HG02678 (cell line): Measurements from ENCODE around the gene CYP19A1.
A peak's percentile ranks its signal among the peaks of the same experiment; 100 is the strongest.
"Not testable (repeated sequence)": the region's sequence is repeated elsewhere in the genome, so short reads cannot be mapped to it uniquely, and the experiment has no call there.

Experiments used
- ATAC-seq: cut with Tn5 transposase; IDR thresholded peaks from one replicate; pipeline ENCODE4 v1.9.1; 2021; ENCODE audit warnings: mild to moderate bottlenecking, moderate library complexity; ENCODE audit not compliant: unreplicated experiment

Gene CYP19A1

DNA sequence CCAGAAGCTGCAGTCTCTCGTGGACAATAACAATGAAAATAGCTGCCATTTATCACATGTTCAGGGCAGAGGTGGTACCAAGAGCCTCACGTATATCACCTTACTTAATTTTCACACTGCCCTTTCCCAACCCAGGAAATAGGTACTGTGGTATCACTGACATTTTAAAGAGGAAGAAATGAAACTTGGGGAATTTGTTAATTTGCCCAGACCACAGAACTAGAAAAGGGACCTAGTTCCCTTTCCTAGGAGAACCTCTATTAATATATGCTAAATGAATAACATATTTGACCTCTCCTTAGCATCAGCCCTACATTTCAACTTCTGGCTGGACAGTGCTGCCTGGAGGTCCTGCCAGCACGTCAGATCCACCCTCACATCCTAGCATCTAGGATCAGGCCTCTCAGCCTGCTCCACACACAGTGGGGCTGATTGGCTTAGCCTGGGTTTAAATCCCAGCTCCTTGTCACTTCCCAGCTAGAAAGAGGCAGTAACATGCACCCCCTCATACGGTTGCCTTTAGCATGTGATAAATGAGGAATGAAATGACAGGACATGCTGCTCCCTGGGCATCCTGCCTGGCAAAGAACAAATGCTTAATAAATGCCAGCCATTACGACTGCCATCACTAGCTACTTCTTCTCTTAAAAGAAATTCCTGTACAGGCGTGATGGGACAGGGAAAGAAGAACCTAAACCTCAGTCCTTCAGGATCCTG is 148.6 kb downstream of the CYP19A1 start:
- ATAC-seq, result no peak

DNA sequence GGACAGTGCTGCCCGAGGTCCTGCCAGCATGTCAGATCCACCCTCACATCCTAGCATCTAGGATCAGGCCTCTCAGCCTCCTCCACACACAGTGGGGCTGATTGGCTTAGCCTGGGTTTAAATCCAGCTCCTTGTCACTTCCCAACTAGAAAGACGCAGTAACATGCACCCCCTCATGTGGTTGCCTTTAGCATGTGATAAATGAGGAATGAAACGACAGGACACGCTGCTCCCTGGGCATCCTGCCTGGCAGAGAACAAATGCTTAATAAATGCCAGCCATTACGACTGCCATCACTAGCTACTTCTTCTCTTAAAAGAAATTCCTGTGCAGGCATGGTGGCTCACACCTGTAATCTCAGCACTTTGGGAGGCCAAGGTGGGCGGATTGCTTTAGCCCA is 149.6 kb downstream of the CYP19A1 start:
- ATAC-seq, result not testable (repeated sequence)

DNA sequence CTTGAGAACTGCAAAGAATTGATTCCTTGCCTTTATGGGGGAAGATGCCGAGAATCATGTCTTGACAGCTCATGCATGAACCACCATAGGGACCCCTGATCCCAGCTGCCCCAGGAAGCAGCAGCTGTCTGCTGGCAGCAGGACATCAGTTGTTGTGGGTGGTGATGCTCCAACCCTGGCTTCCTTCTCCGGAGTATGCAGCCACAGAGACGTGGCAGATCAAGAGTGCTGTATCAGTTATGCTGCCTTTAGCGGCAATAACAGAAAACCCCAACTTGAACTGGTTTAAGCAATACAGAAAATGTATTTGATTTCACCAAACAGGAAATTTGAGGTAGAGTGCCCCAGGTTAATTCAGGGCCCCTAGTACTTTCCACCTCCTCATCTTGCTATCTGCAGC is 151.5 kb downstream of the CYP19A1 start:
- no peak for ATAC-seq

DNA sequence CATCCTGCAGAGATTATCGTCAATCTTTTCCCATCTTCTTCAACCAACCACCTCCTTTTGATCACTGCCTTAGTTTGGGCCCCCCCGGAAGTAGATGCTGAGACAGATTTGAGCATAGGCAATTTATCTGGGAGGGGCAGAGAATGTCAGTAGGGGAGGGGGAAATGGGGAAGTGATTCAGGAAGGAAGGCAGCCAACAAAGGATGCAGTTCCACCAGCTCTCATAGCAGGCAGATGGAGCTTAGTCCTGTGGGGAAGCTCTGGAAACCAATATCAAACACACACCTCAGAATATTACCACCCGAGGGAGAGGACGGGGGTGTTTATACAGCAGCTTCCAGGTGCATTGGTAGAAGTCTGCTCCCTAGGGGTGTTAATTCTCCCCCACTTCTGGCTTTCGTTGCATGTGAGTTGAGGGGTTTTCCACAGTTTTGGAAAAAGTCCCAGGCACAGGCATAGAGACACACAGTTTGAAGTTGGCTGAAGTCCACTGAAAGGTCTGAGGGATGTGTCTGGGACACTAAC is 152.2 kb downstream of the CYP19A1 start:
- no peak for ATAC-seq

DNA sequence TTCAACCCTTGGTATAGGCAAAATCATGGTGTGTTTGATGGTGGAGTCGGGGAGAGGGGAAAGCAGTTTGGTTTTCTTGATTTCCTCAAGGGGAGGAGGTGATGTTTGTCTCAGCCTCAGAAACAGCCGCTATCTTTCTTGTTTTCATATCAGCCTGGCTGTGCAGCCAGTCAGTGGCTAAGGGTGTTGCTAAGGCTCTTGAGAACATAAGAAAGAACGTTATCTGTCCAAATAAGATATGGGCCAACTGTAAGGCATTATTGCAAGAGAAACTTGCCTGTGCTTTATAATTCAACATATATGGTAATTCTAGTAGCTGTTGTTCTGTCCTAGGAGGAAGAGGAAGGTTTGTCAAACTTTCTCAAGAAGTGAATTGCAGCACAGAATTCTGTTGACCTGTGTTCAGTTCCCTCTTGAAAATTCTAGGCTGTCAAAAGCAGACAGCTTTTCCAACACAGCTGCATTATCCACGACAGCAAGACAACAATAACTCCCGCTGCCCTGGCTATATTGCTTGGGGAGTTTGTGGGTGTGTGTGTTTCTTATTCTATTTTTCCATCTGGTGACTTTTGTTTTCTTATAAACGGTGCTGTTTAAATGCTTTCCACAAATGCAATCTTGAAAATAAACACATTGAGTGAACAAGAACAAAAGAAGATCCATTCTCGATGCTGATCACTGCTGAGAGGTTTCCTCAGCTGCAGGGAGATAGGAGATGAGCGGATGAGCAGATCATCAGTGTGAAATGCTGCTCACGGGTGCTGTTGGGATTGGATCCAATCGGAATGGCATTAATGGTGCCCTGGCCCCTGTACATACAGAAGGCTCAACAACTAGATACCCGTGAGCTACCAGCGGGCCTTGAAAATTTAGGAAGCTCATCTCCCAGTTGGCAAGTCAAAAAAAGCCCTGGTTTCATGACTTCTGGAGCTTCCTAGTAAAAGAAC is 152.9 kb downstream of the CYP19A1 start:
- no peak for ATAC-seq

DNA sequence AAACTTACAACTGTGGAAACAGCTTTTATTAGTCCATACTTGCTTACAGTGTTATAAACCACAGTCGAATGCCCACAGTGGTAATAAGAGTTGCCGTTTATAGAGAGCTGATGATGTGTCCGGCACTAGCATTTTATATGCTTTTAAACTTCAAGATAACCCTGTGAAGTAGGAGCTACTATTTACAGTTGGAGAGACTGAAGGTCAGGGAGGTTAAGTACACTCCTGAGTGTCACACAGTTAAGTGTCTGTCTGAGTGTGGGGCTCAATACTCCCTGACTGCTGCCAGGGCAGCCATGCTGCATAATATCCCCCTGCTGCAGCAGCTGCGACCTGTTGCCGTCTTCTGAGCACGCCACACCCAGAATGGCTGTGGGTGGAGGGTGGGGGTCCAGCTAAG is 153.8 kb downstream of the CYP19A1 start:
- no peak for ATAC-seq

DNA sequence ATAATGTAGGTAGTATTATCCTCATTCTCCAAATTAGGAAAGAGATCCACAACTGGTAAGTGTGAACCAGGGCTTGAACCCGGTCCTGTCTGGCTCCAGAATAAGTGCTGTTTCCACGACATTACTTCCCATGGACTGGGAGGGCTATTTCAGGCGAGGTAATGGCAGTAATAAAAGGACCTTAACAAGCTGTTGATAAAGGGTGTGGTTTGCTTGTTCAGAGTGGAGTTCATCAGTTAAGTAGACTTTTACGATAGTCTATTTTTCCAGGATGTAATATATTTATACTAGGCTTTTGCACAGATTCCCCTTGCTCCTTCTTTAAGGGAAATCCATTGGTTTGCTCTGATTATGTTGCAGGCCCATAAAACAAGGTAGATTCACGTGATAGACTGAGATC is 155.3 kb downstream of the CYP19A1 start:
- ATAC-seq, result no peak

DNA sequence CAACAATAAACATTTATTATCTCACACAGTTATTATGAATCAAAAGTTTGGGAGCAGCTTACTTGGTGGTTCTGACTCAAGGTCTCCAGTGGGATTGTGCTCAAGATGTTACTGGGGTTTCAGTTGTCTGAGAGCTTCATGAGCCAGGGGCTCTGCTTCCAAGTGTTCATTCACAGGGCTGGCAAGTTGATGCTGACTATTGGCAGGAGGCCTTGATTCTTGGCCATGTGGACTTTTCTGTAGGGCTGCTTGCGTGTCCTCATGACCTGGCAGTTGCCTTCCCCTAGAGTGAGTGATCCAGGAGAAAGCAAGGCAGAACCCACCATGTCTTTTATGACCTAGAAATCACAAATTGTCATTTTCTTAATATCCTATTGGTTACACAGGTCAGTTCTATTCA is 156.5 kb downstream of the CYP19A1 start:
- ATAC-seq, result no peak

DNA sequence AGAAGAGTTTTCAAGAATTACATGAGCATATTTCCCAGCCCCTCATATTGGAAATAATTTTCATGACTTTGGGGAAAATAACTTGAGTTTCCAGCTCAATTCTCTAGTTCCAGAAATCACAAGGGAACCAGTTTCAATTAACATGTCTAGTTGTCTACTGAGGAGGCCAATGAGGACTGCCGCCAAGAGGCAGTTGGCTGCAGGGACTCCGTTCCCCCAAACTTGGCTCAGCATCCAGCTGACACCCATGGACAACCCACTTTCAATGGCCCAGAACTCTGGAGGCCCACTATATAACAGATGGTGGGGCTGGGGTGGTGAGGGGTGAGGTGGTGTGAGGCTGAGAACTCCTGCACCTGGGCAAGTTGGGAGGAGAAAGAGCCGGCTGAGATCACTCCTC is 157.2 kb downstream of the CYP19A1 start:
- no peak for ATAC-seq

DNA sequence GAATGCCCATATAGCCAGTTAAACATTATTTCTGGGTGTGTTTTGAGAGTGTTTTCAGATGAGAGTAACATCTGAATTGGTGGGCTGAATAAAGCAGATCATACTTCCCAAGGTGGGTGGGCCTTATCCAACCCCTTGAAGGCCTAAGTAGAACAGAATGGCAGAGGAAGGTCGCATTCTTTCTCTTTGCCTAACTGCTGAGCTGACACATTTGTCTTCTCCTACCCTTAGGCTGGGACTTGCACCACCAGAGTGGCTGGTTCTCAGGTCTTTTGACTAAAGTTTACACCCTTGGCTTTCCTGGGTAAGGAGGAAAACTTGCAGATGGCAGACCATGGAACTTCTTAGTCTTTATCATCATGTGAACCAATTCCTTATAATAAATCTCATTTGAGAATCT is 157.9 kb downstream of the CYP19A1 start:
- ATAC-seq, result no peak

DNA sequence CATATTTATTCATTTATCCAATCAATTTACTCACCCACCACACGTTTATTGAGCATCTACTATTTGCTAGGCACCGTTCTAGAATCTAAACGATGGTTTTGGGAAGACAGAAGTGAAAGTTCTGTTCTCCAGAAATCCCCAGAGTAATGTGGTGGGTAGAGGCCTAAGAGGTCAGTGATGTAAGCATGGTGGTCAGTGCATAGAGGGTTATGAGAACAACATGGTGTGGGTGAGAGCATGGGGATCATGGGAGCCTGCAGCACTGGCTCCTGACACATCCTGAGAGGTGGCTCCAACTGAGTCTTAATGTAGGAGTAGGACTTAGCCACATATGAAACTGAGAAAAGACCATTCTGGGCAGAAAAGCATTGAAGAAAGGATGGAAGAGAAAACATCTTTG is 158.4 kb downstream of the CYP19A1 start:
- no peak for ATAC-seq

DNA sequence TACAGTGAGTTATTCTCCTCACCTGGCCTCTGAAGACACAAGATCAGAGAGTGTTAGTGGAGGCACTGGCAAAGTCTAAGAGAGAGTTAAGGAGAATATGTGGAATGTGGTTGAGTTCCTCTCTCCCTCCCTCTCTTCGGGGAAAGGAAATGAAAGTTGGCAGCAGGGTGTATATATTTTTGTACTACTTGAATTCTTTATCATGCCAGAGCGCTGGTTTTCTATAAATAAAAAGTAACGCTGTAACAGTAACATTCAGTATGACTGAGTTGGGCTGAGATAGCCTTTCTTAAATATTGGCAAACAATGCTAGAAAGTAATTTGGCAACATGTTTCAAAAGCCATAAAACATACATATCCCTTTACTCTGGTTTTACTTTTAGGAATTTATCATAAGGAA is 166.2 kb downstream of the CYP19A1 start:
- no peak for ATAC-seq

DNA sequence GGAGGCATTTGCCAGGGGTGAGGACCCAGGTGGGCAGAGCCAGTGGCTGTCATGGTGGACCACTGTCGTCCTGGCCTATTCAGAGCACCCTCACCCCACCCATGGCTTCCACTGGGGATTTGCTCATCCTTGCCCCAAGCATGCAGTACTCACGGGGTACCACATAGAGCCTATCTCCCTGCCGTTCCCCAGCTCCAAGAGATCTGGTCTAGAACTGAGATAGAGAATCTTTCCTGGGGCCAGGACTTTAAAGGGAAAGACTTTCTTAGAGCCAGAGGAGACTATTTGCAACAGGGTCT is 166.8 kb downstream of the CYP19A1 start:
- no peak for ATAC-seq

DNA sequence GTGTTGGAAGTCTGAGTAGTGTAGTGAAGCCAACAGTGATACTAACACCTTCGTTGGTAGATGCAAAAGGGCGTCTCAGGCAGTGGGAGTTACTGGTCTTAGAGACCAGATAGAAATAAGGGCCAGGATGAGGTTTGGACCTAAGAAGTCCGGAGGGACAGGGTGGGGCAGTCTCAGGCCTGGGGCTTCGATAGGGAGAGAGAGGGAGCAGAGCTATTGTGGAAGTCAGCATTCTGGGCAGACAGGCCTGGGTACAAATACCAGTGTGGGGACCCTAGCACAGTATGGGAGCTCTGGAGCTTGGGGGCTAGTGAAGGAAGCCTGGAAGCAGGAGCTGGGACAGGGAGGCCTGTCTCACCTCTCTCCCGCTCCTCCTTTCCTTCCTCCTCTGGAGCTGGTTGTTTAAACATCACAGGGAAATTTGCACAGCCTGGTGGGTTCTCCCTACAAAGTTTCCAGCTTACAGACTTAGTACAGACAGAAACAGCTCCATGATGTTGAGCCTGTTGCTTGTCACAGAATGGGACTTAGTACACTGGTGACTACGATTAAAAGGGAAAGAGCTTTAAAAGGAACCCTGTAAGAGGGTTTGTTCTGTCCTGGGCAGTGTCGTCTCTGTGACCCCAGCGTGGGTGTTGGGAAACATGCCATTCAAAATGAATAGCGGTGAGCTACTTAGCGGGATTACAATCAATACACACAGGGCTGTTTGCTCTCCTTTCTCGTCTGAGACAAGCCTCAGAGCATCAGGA is 167.3 kb downstream of the CYP19A1 start:
- no peak for ATAC-seq

DNA sequence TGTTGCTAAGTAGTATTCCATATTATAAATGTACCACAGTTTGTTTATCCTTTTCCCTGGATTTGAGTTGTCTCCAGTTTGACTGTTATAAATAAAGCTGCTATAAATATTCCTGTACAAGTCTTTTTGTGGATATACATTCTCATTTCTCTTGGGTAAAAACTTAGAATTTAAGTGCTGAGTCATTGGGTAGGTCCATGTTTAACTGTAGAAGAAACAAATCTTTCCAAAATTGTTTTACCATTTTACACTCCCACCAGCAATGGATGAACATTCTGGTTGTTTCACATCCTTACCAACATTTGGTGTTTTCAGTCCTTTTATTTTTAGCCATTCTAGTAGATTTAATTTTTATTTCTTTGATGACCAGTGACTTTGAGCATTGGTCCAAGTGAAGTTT is 169.7 kb downstream of the CYP19A1 start:
- ATAC-seq, result no peak

DNA sequence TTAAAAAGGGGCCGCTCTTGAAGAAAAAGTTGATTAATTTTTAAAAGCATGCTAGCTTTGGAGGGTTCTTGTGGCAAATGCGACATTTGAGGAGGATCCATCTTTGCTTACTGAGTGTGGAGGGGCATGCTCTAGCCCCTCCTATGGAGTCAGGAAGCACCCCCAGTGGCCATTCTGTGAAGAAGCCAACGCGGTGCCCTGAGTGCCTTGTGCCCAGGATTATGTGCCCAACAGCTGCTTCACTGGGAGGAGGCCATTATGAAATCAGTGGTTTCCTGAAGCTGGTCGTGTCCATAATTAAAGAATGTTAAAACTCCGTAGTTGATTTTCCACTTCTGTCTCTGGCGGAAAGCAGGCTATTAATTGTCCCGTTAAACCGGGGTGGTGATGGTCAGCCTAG is 174.6 kb downstream of the CYP19A1 start:
- no peak for ATAC-seq

DNA sequence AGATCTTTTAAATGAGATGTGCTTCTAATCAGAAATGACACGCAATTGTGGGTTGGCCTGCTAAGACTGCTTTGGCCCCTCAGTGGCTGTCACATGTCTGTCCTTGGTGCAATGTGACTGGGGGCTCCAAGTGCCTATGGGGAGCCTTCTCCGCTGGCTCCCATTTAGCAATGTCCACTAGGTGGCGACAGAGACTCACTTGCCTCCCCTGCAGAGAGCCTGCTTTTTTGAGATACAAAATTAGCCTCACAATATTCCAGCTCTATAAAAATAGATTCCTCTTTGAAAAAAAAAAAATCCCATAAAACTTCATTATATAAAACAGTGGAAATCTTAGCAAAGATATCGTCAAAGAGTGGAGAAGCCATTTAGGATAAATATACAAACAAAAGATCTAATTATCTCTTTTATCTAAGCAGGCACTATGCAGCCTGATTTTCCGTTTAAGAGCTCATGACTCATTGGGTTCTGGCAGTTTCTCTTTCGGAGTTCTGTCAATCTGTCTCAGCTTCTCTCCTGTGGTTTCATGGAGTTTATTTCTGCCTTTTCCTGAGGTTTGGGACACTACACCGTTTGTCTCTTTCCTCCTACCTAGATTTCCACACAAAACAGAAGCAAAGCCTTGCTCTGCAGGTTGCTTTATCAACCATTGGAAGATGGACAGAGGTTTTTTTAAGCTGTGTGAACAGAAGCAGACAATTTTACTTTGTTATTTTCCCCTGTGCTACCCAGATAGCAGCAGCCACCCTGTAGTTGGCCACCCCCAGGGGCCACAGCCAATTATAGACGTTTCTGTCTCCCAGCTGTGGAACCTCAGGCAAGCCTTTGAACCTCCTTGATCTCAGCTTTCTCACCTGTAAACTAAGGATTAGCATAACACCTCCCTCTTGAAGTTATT is 175.3 kb downstream of the CYP19A1 start:
- ATAC-seq, result peak; percentile 86

DNA sequence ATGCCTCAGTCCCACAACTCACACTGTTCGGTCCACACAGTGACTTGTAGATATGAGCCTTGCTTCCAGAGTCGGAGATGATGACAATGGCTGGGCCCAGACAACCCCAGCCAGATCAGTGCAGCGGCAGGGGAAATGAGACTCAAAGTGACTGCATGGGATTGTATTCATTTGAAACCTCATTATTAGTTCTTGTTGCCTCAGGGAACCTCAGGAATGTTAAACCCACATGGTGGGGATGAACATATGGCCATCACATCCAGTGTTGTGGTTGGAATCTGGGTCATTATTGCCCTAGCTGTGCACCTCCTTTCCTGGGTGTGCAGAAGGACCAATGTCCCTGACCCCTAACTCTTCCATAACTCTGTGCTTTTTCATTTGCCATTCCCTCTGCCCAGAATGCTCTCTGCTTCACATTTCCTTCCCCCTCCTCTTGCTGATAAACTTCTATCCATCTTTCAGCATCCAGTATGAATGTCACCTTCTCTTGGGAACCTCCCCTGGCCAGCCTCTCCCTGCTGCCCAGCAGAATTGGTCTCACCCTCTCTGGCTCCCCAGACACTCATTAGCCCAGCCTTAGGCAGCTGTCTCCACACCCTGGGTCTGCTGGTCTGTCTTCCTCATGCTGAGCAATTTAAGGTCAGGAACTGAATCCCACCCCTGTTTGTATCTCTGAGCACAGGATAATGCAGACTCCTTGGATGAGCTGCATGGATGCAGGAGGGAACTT is 176.7 kb downstream of the CYP19A1 start:
- no peak for ATAC-seq

DNA sequence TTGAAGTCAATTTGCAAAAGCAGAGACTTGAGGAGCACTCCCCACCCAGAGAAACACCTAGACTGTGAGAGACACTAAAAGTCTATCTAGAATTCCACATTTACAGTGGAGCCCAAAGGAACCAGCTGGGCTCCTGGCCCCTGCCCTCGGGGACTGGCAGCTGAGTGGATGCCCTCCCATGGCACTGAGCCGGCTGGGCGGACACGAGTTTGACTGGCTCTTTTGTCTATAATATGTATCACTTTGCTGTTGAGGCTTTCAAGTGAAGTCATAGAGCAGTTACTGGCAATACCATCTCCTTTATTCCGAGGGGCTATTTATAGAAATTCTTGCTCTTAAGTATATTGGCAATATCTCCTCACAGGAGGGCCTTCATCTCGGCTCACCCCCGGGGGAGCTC is 177.9 kb downstream of the CYP19A1 start:
- no peak for ATAC-seq
